Measurements from ENCODE around the gene GIPC2.

GIPC2 gene

GRCh38 chr1:78091215-78091813 is 45.5 kb downstream of the GIPC2 start:
- no peak overlapping the region for H3K4me3 ChIP-seq (replicated peaks; ENCODE audit: low read depth, low read length)
- no peak for DNase-seq (ENCODE audit: extremely low read depth, low read depth)
- no peak for TF ChIP-seq CTCF (IDR thresholded peaks at IDR 0.05; ENCODE audit: low read depth, low read length, missing control alignments)

- TF ChIP-seq CTCF (IDR thresholded peaks at IDR 0.05; ENCODE audit: low read depth, low read length, missing control alignments) = no peak
- H3K4me3 ChIP-seq (replicated peaks; ENCODE audit: low read depth, low read length) = no peak overlapping the region
- no peak for DNase-seq (ENCODE audit: extremely low read depth, low read depth)
Measured at GRCh38 chr1:78091886-78092285, 46.1 kb downstream of the GIPC2 start.

GRCh38 chr1:78092643-78093042 is 46.9 kb downstream of the GIPC2 start:
- H3K4me3 ChIP-seq (replicated peaks; ENCODE audit: low read depth, low read length) = no peak overlapping the region
- no peak for DNase-seq (ENCODE audit: extremely low read depth, low read depth)
- no peak for TF ChIP-seq CTCF (IDR thresholded peaks at IDR 0.05; ENCODE audit: low read depth, low read length, missing control alignments)

GRCh38 chr1:78093560-78093959 is 47.8 kb downstream of the GIPC2 start:
- no peak for DNase-seq (ENCODE audit: extremely low read depth, low read depth)
- TF ChIP-seq CTCF (IDR thresholded peaks at IDR 0.05; ENCODE audit: low read depth, low read length, missing control alignments) = no peak
- no peak overlapping the region for H3K4me3 ChIP-seq (replicated peaks; ENCODE audit: low read depth, low read length)

- no peak for DNase-seq (ENCODE audit: extremely low read depth, low read depth)
- H3K4me3 ChIP-seq (replicated peaks; ENCODE audit: low read depth, low read length) = no peak overlapping the region
- TF ChIP-seq CTCF (IDR thresholded peaks at IDR 0.05; ENCODE audit: low read depth, low read length, missing control alignments) = no peak
Measured at GRCh38 chr1:78094639-78095038, 48.9 kb downstream of the GIPC2 start.

GRCh38 chr1:78095593-78095992 is 49.8 kb downstream of the GIPC2 start:
- DNase-seq (ENCODE audit: extremely low read depth, low read depth) = no peak
- H3K4me3 ChIP-seq (replicated peaks; ENCODE audit: low read depth, low read length) = no peak overlapping the region
- no peak for TF ChIP-seq CTCF (IDR thresholded peaks at IDR 0.05; ENCODE audit: low read depth, low read length, missing control alignments)

GRCh38 chr1:78096017-78096416 is 50.3 kb downstream of the GIPC2 start:
- DNase-seq (ENCODE audit: extremely low read depth, low read depth) = no peak
- TF ChIP-seq CTCF (IDR thresholded peaks at IDR 0.05; ENCODE audit: low read depth, low read length, missing control alignments) = no peak
- H3K4me3 ChIP-seq (replicated peaks; ENCODE audit: low read depth, low read length) = no peak overlapping the region
